GM12892 (cell line): ENCODE data around the gene SUPV3L1.

ENCODE experiments used
- POLR2A ChIP-seq: IDR thresholded peaks from 2 replicates; pipeline ENCODE4 v1.6.1; 2011; ENCODE audit warnings: low read depth, low read length, control low read depth
- POLR2AphosphoS5 ChIP-seq: IDR thresholded peaks from 2 replicates; pipeline ENCODE4 v1.6.1; 2011; ENCODE audit warnings: low read depth, low read length, control low read depth

- no peak for TF ChIP-seq POLR2A
- TF ChIP-seq POLR2AphosphoS5, result no peak
Measured at GRCh38 chr10:69248117-69248730, 68.2 kb downstream of the SUPV3L1 start.
